ENCODE results near the gene FAF2.

GRCh38 chr5:176557846-176558245 is 109.7 kb downstream of the FAF2 start:
- TF ChIP-seq, protein P1, sequence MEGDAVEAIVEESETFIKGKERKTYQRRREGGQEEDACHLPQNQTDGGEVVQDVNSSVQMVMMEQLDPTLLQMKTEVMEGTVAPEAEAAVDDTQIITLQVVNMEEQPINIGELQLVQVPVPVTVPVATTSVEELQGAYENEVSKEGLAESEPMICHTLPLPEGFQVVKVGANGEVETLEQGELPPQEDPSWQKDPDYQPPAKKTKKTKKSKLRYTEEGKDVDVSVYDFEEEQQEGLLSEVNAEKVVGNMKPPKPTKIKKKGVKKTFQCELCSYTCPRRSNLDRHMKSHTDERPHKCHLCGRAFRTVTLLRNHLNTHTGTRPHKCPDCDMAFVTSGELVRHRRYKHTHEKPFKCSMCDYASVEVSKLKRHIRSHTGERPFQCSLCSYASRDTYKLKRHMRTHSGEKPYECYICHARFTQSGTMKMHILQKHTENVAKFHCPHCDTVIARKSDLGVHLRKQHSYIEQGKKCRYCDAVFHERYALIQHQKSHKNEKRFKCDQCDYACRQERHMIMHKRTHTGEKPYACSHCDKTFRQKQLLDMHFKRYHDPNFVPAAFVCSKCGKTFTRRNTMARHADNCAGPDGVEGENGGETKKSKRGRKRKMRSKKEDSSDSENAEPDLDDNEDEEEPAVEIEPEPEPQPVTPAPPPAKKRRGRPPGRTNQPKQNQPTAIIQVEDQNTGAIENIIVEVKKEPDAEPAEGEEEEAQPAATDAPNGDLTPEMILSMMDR (IDR thresholded peaks at IDR 0.05 in 8 of 11, conservative IDR thresholded peaks at IDR 0.05 in 3 of 11) = no peak
- no peak for TF ChIP-seq POLR2A (IDR thresholded peaks at IDR 0.05)
